ENCODE measurements around the gene TRA2A. TPM values are rescaled to one million over a fixed set of nuclear protein-coding genes. Genes with fewer than 3 reads are reported as not detected.

Gene TRA2A
- total RNA-seq, 1 experiment from 2014 or later = 27.6 TPM

DNA sequence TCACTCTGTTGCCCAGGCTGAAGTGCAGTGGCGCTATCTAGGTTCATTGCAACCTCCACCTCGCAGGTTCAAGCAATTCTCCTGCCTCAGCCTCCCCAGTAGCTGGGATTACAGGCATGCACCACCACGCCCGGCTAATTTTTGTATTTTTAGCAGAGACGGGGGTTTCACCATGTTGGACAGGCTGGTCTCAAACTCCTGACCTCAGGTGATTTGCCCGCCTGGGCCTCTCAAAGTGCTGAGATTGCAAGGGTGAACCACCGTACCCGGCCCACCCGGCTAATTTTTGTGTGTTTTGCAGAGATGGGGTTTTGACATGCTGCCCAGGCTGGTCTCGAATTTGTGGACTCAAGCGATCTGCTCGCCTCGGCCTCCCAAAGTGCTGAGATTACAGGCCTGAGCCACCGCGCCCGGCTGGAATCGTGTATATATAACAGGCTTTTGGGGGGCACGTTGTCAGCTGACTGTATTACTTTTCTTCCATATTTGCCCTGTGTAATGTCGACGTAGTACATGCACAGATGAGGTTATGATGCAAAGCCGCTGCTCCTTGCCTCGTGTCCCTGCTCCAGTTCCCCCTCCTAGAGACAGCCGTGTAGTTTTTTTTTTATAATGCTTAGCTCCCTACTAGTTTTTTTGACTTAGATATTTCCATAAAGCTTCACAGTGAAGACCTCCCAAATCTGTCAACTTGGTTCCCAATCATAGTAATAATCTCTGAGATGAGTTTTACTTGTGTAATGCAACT is 883 bp upstream of the TRA2A start:
- ATAC-seq = no peak
- CTCF ChIA-PET = no interaction called here
- peak overlapping the region; percentile 99 for H3K9ac ChIP-seq (ENCODE audit: low read length)

GRCh38 chr7:23531050-23531793 is 559 bp downstream of the TRA2A start:
- Histone ChIP-seq H4K20me1 (ENCODE audit: low read length) (peaks cover 52% of the 10 kb centered on the region), H3K27ac (ENCODE audit: low read length) (peak overlapping the region; percentile 81), H2AFZ (ENCODE audit: low read length) (peak overlapping the region; percentile 76), H3K9ac (ENCODE audit: low read length) (peak overlapping the region; percentile 99), H3K36me3 (ENCODE audit: low read depth, low read length) (no peaks in the 10 kb centered on the region), H3K79me2 (ENCODE audit: low read length) (peaks cover 56% of the 10 kb centered on the region), H3F3A (ENCODE audit: low read length, unreplicated experiment) (no peaks in the 10 kb centered on the region), H3K4me1 (ENCODE audit: insufficient read depth, low read length) (peaks cover 18% of the 10 kb centered on the region), H3K4me3 (ENCODE audit: low read length) (peak overlapping the region; percentile 99), H3K27me3 (ENCODE audit: low read length) (no peaks in the 10 kb centered on the region), H3K4me2 (ENCODE audit: low read length) (peak overlapping the region; percentile 88), H3K9me2 (replicated peaks; ENCODE audit: low read length) (no peaks in the 10 kb centered on the region), H3K9me3 (ENCODE audit: low read length) (no peaks in the 10 kb centered on the region)
- ATAC-seq = peak; percentile 41
- TF ChIP-seq EZH2 (IDR thresholded peaks at IDR 0.05; ENCODE audit: low read length, unreplicated experiment) = no peak
- no peak for TF ChIP-seq EZH2phosphoT487 (IDR thresholded peaks at IDR 0.05; ENCODE audit: borderline replicate concordance, low read length)
- TF ChIP-seq CTCF (conservative IDR thresholded peaks at IDR 0.05; ENCODE audit: low read depth, low read length) = no peak
- intact Hi-C loops (cut with micrococcal nuclease) = loop anchor here (1.0 to 5.0 kb wide), 3 partner anchors 60 to 197 kb away; partner anchors contain the start of gene IGF2BP3
- ChIA-PET CTCF (no interaction called here), POLR2A (ENCODE audit: unreplicated experiment) (interaction anchor here (0.6 kb wide), 1 partner anchor 13 kb away, joined by 7 read pairs; no protein-coding TSS in a partner anchor)
- DNase-seq = peak; percentile 40
- TSS peak; percentile 56 for BruUV-seq (replicated peaks)

More for the DNA sequence above, 883 bp upstream of the TRA2A start:
- H3K27ac ChIP-seq (ENCODE audit: low read length) = peak overlapping the region; percentile 81
- DNase-seq = no peak
- H2AFZ ChIP-seq (ENCODE audit: low read length) = peak overlapping the region; percentile 92
- no TSS peak for BruUV-seq (replicated peaks)
- peaks cover 42% of the 10 kb centered on the region for H3K79me2 ChIP-seq (ENCODE audit: low read length)
- no peaks in the 10 kb centered on the region for H3K36me3 ChIP-seq (ENCODE audit: low read depth, low read length)
- peak overlapping the region; percentile 99 for H3K4me3 ChIP-seq (ENCODE audit: low read length)
- no peaks in the 10 kb centered on the region for H3K9me2 ChIP-seq (replicated peaks; ENCODE audit: low read length)
- H3K27me3 ChIP-seq (ENCODE audit: low read length) = no peaks in the 10 kb centered on the region
- POLR2A ChIA-PET (ENCODE audit: unreplicated experiment) = interaction anchor here (0.6 kb wide), 3 partner anchors 234 to 1455 kb away, joined by 3 to 8 read pairs (median 5); no protein-coding TSS in a partner anchor
- no peaks in the 10 kb centered on the region for H3F3A ChIP-seq (ENCODE audit: low read length, unreplicated experiment)
- H3K4me1 ChIP-seq (ENCODE audit: insufficient read depth, low read length) = peaks cover 13% of the 10 kb centered on the region
- peak overlapping the region; percentile 88 for H3K4me2 ChIP-seq (ENCODE audit: low read length)
- H3K9me3 ChIP-seq (ENCODE audit: low read length) = no peaks in the 10 kb centered on the region
- TF ChIP-seq EZH2phosphoT487 (IDR thresholded peaks at IDR 0.05; ENCODE audit: borderline replicate concordance, low read length) = no peak
- no peak for TF ChIP-seq CTCF (conservative IDR thresholded peaks at IDR 0.05; ENCODE audit: low read depth, low read length)
- TF ChIP-seq EZH2 (IDR thresholded peaks at IDR 0.05; ENCODE audit: low read length, unreplicated experiment) = no peak
- intact Hi-C loops (cut with micrococcal nuclease) = loop anchor here (5.0 kb wide), 1 partner anchor 100 kb away; no protein-coding TSS in a partner anchor
- H4K20me1 ChIP-seq (ENCODE audit: low read length) = peaks cover 38% of the 10 kb centered on the region
